ENCODE data around the gene RFTN1.

The RFTN1 gene

DNA sequence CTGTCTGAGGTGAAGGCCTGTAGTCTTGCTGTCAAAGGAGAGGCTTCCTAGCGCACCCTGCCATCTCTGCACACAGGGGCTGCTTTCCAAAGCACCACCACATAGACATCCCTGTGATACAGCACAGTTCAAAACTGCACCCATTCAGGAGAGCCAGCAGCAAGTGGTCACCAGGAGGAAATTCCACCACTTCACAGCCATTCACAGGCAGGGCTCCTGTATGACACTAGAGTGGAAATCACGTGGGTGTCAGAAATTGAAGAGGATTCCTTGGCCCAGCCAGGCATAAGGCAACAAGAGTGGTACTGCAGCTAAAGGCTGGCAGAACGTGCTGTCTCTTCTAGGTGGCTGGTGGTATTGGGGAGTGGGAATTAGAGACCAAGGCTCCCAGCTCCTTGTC lies 102.8 kb downstream of the RFTN1 start:
- TF ChIP-seq GATA1 (IDR thresholded peaks at IDR 0.05; ENCODE audit: low read depth, low read length) = no peak
- no peak for TF ChIP-seq POLR2A (IDR thresholded peaks at IDR 0.05; ENCODE audit: low read length)
- no peak for DNase-seq

- no peak for TF ChIP-seq POLR2A (IDR thresholded peaks at IDR 0.05; ENCODE audit: low read length)
- no peak for TF ChIP-seq GATA1 (IDR thresholded peaks at IDR 0.05; ENCODE audit: low read depth, low read length)
- no peak for DNase-seq
Measured at GRCh38 chr3:16409032-16409431, 104.5 kb downstream of the RFTN1 start.

- DNase-seq = no peak
- TF ChIP-seq GATA1 (IDR thresholded peaks at IDR 0.05; ENCODE audit: low read depth, low read length) (no peak), POLR2A (IDR thresholded peaks at IDR 0.05; ENCODE audit: low read length) (no peak)
Measured at GRCh38 chr3:16407366-16407765, 106.1 kb downstream of the RFTN1 start.

- no peak for TF ChIP-seq GATA1 (IDR thresholded peaks at IDR 0.05; ENCODE audit: low read depth, low read length)
- no peak for DNase-seq
Measured at GRCh38 chr3:16406579-16406978, 106.9 kb downstream of the RFTN1 start.

- TF ChIP-seq GATA1 (IDR thresholded peaks at IDR 0.05; ENCODE audit: low read depth, low read length) = no peak
- no peak for TF ChIP-seq POLR2A (IDR thresholded peaks at IDR 0.05; ENCODE audit: low read length)
- no peak for DNase-seq
Measured at GRCh38 chr3:16406166-16406565, 107.3 kb downstream of the RFTN1 start.

DNA sequence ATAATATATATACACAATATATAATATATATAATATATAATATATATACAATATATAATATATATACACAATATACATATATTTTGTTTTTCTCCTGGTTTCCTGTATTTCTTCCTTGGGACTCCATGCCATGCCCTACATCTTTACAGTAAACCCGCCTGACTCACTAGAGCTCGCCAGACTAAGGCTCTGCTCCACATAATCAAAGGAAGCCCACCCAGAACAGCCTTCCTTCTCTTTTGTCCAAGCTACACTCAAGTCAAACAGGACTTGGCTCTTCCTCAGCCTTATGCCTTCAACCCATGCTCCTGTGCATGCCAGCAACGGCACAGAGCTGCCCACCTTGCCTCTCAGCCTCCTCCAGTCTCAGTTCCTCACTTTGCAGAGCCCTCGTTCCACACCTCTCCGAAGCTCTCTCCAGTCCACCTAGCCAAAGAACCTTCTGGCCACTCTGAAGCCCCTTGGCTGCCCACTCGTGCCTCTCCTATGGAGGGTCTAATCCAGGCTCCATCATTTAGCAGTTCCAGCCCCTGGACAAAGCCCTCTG lies 109.1 kb downstream of the RFTN1 start:
- DNase-seq = peak; percentile 17 to 40
- TF ChIP-seq GATA1 (IDR thresholded peaks at IDR 0.05; ENCODE audit: low read depth, low read length) (no peak), POLR2A (IDR thresholded peaks at IDR 0.05; ENCODE audit: low read length) (no peak)

GRCh38 chr3:16402451-16402850 lies 111.0 kb downstream of the RFTN1 start:
- no peak for DNase-seq
- TF ChIP-seq GATA1 (IDR thresholded peaks at IDR 0.05; ENCODE audit: low read depth, low read length) = no peak
- no peak for TF ChIP-seq POLR2A (IDR thresholded peaks at IDR 0.05; ENCODE audit: low read length)

GRCh38 chr3:16401273-16401672 lies 112.2 kb downstream of the RFTN1 start:
- TF ChIP-seq POLR2A (IDR thresholded peaks at IDR 0.05; ENCODE audit: low read length) = no peak
- no peak for TF ChIP-seq GATA1 (IDR thresholded peaks at IDR 0.05; ENCODE audit: low read depth, low read length)
- DNase-seq = no peak

DNA sequence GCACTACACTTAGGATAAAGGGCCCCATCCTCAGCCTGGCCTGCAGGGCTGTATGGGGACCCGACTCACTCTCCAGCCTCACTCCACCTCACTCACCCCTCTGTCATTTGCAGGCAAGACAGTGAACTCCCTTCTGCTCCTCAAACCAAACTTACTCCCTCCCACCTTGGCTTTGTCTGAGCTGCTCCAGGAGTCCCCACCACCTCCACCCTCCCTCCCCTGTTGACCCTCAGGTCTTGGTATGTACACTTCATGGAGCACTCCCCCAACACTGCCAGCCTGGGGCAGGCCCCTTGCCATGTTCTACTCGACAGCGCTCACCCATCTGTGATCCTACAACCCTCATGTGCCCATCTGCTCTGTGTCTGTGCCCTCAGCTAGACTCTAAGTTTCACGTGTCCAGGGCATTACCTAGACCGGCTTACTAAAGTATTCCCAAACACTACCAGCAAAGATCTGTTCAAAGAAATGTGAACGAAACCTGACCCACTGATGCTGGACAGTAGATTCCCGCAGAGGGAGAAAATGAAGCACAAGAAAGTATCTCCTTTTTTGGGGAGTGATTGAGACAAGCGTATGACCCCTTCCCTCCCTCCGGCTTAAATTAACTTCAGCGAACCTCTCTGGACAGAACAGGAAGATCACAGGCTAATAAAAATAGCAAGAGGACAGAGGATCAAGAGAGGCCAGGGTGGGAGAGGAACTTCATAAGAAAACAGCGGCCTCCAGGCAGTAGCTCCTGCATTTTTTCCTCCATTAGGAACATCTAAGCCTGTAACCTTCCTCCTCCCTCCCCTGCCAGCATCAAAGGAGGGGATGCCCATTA lies 113.2 kb downstream of the RFTN1 start:
- no peak for DNase-seq
- TF ChIP-seq POLR2A (IDR thresholded peaks at IDR 0.05; ENCODE audit: low read length) = no peak
- no peak for TF ChIP-seq GATA1 (IDR thresholded peaks at IDR 0.05; ENCODE audit: low read depth, low read length)

DNA sequence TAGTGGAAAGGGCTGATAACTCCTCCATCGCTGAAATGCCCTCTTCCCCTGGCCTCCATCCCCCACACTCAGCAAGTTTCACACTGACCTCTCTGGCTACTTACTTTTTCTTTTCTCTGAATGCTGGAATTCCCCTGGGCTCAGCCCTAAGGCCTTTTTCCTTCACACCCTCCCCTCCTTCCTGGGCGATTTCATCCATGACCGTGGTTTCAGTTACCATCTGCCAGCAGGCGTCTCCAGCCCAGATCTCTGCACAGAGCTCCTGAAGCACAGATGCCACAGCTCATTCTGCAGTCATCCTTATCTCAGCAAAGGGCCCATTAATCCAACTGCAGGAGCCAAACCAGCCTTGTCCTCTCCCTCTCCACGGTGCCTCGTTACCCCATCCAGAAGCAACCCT lies 114.0 kb downstream of the RFTN1 start:
- TF ChIP-seq POLR2A (IDR thresholded peaks at IDR 0.05; ENCODE audit: low read length) (no peak), GATA1 (IDR thresholded peaks at IDR 0.05; ENCODE audit: low read depth, low read length) (no peak)
- peak; percentile 5 to 16 for DNase-seq

GRCh38 chr3:16398648-16399047 lies 114.9 kb downstream of the RFTN1 start:
- no peak for TF ChIP-seq POLR2A (IDR thresholded peaks at IDR 0.05; ENCODE audit: low read length)
- TF ChIP-seq GATA1 (IDR thresholded peaks at IDR 0.05; ENCODE audit: low read depth, low read length) = no peak
- no peak for DNase-seq

DNA sequence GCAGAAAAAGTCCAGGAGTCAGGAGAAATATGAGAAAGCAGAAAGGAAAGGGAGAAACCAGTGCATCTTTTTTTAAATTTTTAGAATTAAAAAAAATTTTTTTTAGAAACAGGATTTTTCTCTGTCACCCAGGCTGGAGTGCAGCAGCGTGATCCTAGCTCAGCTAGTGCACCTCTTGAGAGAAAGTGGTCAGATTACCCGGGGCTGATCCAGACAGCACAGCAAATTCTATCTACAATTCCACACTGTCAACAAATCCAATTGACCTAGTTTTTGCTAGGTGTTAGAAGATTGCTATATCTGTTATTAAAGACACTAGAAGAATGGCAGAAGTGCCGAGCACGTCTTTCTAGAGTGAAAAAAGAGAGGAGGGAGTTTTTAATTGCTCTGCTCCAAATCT lies 117.3 kb downstream of the RFTN1 start:
- DNase-seq = no peak
- TF ChIP-seq GATA1 (IDR thresholded peaks at IDR 0.05; ENCODE audit: low read depth, low read length) (no peak), POLR2A (IDR thresholded peaks at IDR 0.05; ENCODE audit: low read length) (no peak)

DNA sequence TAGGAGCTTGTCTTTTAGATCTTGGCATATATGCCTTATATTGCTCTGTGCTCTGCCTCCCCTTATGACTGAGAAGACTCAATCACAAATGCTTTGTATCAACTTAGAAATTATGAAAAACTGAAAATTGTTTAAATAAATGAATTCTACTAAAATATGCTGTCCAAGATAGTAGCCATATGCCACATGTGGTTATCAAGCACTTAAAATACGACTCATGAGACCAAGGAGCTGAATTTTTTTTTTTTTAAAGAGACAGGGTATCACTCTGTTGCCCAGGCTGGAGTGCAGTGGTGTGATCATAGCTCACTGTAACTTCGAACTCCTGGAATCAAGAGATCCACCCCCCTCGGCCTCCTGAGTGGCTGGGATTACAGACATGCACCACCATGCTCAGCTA lies 118.3 kb downstream of the RFTN1 start:
- TF ChIP-seq POLR2A (IDR thresholded peaks at IDR 0.05; ENCODE audit: low read length) (no peak), GATA1 (IDR thresholded peaks at IDR 0.05; ENCODE audit: low read depth, low read length) (no peak)
- peak; percentile 11 to 36 for DNase-seq

DNA sequence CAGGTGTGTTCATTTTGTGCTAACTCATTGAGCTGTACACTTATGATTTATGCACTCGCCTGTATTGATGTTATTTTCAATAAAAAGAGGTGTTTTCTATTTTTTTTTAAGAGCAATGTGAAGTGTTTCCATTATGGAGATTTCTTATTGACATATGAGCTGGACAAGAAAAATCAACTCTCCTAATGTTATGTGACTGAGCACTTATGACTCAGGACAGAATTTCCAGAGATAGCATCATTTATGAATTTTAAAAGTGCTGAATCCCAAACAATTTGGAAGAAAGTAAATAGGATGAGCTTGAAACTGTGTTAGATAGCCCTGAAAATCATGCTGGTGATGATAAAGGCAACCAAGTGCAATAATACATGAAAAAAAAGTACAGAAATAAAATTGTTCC lies 118.9 kb downstream of the RFTN1 start:
- no peak for DNase-seq

DNA sequence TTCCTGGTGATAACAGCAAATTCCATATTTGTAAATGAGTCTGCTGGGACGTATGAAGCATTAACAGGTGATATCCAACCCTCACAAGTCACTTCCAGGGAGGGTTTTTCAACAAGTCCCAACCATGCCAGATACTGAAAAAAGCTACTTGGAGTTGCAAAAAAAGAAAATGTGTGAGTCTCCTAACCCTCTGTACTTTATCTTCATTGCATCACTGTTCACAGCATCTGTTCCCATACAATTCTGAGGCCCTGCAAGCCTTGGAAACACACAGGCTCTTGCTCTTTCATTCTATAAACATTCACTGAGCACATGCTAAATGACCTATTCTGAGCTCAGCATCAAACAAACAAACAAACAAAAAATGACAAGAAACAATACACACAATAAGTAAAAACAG lies 120.8 kb downstream of the RFTN1 start:
- no peak for DNase-seq
- no peak for TF ChIP-seq GATA1 (IDR thresholded peaks at IDR 0.05; ENCODE audit: low read depth, low read length)
- TF ChIP-seq POLR2A (IDR thresholded peaks at IDR 0.05; ENCODE audit: low read length) = no peak

More for the DNA sequence above, 118.9 kb downstream of the RFTN1 start:
- TF ChIP-seq GATA1 (IDR thresholded peaks at IDR 0.05; ENCODE audit: low read depth, low read length) (no peak), POLR2A (IDR thresholded peaks at IDR 0.05; ENCODE audit: low read length) (no peak)
